Activated naive CD8-positive, alpha-beta T cell (primary cell): ENCODE results near the gene ZNF584.
"Not testable (repeated sequence)": the region's sequence is repeated elsewhere in the genome, so short reads cannot be mapped to it uniquely, and the experiment has no call there.

Experiments
- H3K27ac Mint-ChIP-seq: one replicate; pipeline ENCODE4 v1.8.0; 2021; ENCODE audit warnings: mixed read lengths
- H3K27me3 Mint-ChIP-seq: one replicate; pipeline ENCODE4 v1.8.0; 2021; ENCODE audit warnings: mixed read lengths
- H3K36me3 Mint-ChIP-seq: one replicate; pipeline ENCODE4 v1.8.0; 2021; ENCODE audit warnings: mixed read lengths
- H3K4me1 Mint-ChIP-seq: one replicate; pipeline ENCODE4 v1.8.0; 2021; ENCODE audit warnings: low read depth, mixed read lengths
- H3K4me3 Mint-ChIP-seq: one replicate; pipeline ENCODE4 v1.8.0; 2021; ENCODE audit warnings: mild to moderate bottlenecking, mixed read lengths
- H3K9me3 Mint-ChIP-seq: one replicate; pipeline ENCODE4 v1.8.0; 2021; ENCODE audit warnings: low read depth, mixed read lengths

Gene ZNF584

GRCh38 chr19:58395979-58396627 lies 12.3 kb upstream of the ZNF584 start:
- no peaks in the 10 kb centered on the region for H3K27me3 Mint-ChIP-seq
- peaks cover 8% of the 10 kb centered on the region for H3K36me3 Mint-ChIP-seq
- H3K4me1 Mint-ChIP-seq: peaks cover 24% of the 10 kb centered on the region
- no peak overlapping the region for H3K27ac Mint-ChIP-seq
- no peak overlapping the region for H3K4me3 Mint-ChIP-seq
- no peaks in the 10 kb centered on the region for H3K9me3 Mint-ChIP-seq

- H3K36me3 Mint-ChIP-seq: peaks cover 8% of the 10 kb centered on the region
- no peak overlapping the region for H3K27ac Mint-ChIP-seq
- no peaks in the 10 kb centered on the region for H3K9me3 Mint-ChIP-seq
- peaks cover 25% of the 10 kb centered on the region for H3K4me1 Mint-ChIP-seq
- H3K4me3 Mint-ChIP-seq: no peak overlapping the region
- no peaks in the 10 kb centered on the region for H3K27me3 Mint-ChIP-seq
These were observed 11.5 kb upstream of the ZNF584 start for GRCh38 chr19:58396691-58397532.

- no peaks in the 10 kb centered on the region for H3K27me3 Mint-ChIP-seq
- H3K36me3 Mint-ChIP-seq: peaks cover 8% of the 10 kb centered on the region
- H3K9me3 Mint-ChIP-seq: no peaks in the 10 kb centered on the region
- H3K4me1 Mint-ChIP-seq: peaks cover 25% of the 10 kb centered on the region
- no peak overlapping the region for H3K27ac Mint-ChIP-seq
- H3K4me3 Mint-ChIP-seq: no peak overlapping the region
These were observed 10.9 kb upstream of the ZNF584 start for GRCh38 chr19:58397533-58398037.

GRCh38 chr19:58398087-58398486 lies 10.4 kb upstream of the ZNF584 start:
- Mint-ChIP-seq H3K9me3 (no peaks in the 10 kb centered on the region), H3K27me3 (no peaks in the 10 kb centered on the region), H3K4me3 (no peak overlapping the region), H3K27ac (no peak overlapping the region), H3K4me1 (peaks cover 21% of the 10 kb centered on the region), H3K36me3 (peaks cover 4% of the 10 kb centered on the region)

- H3K27me3 Mint-ChIP-seq: no peaks in the 10 kb centered on the region
- peaks cover 3% of the 10 kb centered on the region for H3K36me3 Mint-ChIP-seq
- no peak overlapping the region for H3K4me3 Mint-ChIP-seq
- no peak overlapping the region for H3K27ac Mint-ChIP-seq
- H3K4me1 Mint-ChIP-seq: peaks cover 22% of the 10 kb centered on the region
- H3K9me3 Mint-ChIP-seq: no peaks in the 10 kb centered on the region
These were observed 9.9 kb upstream of the ZNF584 start for GRCh38 chr19:58398545-58398944.

- no peak overlapping the region for H3K4me3 Mint-ChIP-seq
- H3K4me1 Mint-ChIP-seq: peaks cover 16% of the 10 kb centered on the region
- no peaks in the 10 kb centered on the region for H3K9me3 Mint-ChIP-seq
- no peaks in the 10 kb centered on the region for H3K36me3 Mint-ChIP-seq
- no peaks in the 10 kb centered on the region for H3K27me3 Mint-ChIP-seq
- H3K27ac Mint-ChIP-seq: no peak overlapping the region
These were observed 8.5 kb upstream of the ZNF584 start for GRCh38 chr19:58399903-58400302.

- Mint-ChIP-seq H3K4me3 (peak overlapping the region; percentile 89), H3K27me3 (no peaks in the 10 kb centered on the region), H3K4me1 (peaks cover 15% of the 10 kb centered on the region), H3K27ac (no peak overlapping the region), H3K9me3 (no peaks in the 10 kb centered on the region), H3K36me3 (no peaks in the 10 kb centered on the region)
These were observed 8.0 kb upstream of the ZNF584 start for GRCh38 chr19:58400316-58400915.

- no peaks in the 10 kb centered on the region for H3K27me3 Mint-ChIP-seq
- H3K27ac Mint-ChIP-seq: peak overlapping the region; percentile 68
- no peaks in the 10 kb centered on the region for H3K36me3 Mint-ChIP-seq
- H3K4me1 Mint-ChIP-seq: peaks cover 13% of the 10 kb centered on the region
- no peaks in the 10 kb centered on the region for H3K9me3 Mint-ChIP-seq
- peak overlapping the region; percentile 89 for H3K4me3 Mint-ChIP-seq
These were observed 7.3 kb upstream of the ZNF584 start for GRCh38 chr19:58400916-58401839.

- peaks cover 20% of the 10 kb centered on the region for H3K4me1 Mint-ChIP-seq
- no peaks in the 10 kb centered on the region for H3K9me3 Mint-ChIP-seq
- no peak overlapping the region for H3K27ac Mint-ChIP-seq
- no peaks in the 10 kb centered on the region for H3K27me3 Mint-ChIP-seq
- peak overlapping the region; percentile 89 for H3K4me3 Mint-ChIP-seq
- no peaks in the 10 kb centered on the region for H3K36me3 Mint-ChIP-seq
These were observed 6.5 kb upstream of the ZNF584 start for GRCh38 chr19:58401840-58402421.

- not testable (repeated sequence) for H3K36me3 Mint-ChIP-seq, H3K4me3 Mint-ChIP-seq, H3K27ac Mint-ChIP-seq, H3K9me3 Mint-ChIP-seq, H3K27me3 Mint-ChIP-seq
- peaks cover 30% of the 10 kb centered on the region for H3K4me1 Mint-ChIP-seq
These were observed 4.5 kb upstream of the ZNF584 start for GRCh38 chr19:58403920-58404478.

- peaks cover 31% of the 10 kb centered on the region for H3K4me1 Mint-ChIP-seq
- peak overlapping the region; percentile 95 for H3K4me3 Mint-ChIP-seq
- H3K27ac Mint-ChIP-seq: peak overlapping the region; percentile 86
- no peaks in the 10 kb centered on the region for H3K27me3 Mint-ChIP-seq
- H3K9me3 Mint-ChIP-seq: no peaks in the 10 kb centered on the region
- H3K36me3 Mint-ChIP-seq: no peaks in the 10 kb centered on the region
These were observed 1.4 kb upstream of the ZNF584 start for GRCh38 chr19:58406818-58407657.

GRCh38 chr19:58407658-58408151 lies 744 bp upstream of the ZNF584 start:
- H3K36me3 Mint-ChIP-seq: no peaks in the 10 kb centered on the region
- no peaks in the 10 kb centered on the region for H3K9me3 Mint-ChIP-seq

More at GRCh38 chr19:58407658-58408151, 744 bp upstream of the ZNF584 start:
- Mint-ChIP-seq H3K27ac (peak overlapping the region; percentile 86), H3K27me3 (no peaks in the 10 kb centered on the region), H3K4me1 (peaks cover 31% of the 10 kb centered on the region), H3K4me3 (peak overlapping the region; percentile 95)
